IPS DF 4.7 (cell line): Measurements from ENCODE around the gene SCP2.

Experiments
- DNase-seq: peaks from one replicate; pipeline ENCODE4 v3.0.0-alpha.2; 2013; ENCODE audit warnings: low spot score; ENCODE audit errors: extremely low read depth

Gene SCP2

DNA sequence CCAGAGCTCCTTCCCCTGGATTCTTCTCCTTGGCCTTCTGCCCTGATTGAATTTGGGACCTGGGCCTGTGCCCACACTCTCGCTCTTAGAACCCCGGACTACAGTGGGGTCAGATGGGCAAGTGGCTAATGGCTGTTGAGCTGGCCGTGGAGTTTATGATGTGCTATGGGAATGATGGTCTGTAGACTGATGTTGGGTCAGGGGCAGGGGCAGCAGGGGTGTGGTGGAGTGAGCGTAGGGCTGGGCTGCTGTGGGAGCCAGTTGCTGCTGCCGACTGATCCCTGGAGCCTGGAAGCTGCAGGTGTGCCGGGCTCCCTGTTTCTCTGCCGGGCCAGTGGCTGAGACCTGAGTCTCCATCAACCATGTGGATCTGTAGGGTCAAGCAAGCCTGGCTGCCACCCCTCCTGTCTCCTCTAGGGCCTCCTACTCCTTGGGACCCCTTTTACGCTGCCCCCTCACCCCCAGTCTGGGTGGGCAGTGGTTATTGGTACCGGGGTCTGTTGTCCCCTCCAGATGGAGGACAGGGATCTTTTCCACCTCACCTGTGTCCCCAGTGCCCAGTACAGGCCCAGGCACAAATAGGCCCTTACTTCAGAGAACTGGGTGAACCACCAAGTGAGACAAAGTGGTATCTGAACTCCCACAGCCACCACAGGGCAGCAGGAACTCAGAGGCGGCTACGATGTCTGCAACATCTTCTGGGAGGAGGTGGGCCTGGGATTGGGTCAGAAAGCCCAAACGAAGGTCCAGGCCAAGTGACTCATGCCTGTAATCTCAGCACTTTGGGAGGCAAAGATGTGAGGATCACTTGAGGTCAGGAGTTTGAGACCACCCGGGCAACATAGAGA lies 140.0 kb downstream of the SCP2 start:
- no peak for DNase-seq

DNA sequence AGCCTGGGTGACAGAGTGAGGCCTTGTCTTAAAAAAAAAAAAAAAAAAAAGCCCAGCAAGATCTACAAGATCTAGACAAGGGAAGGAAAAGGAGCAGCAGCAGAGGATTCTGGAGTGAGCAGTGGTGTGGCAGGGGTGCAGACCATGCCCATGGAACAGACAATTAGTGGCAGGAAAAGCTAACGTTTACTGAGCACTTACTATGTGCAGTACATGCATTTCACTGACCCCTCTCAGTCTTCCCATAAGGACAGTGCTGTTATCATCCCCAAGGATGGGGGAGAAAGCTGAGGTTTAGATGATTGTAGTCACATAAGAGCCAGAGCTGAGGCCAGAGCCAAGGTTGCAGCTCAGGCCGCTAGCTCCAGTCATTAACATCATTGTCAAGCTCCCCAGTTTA lies 140.8 kb downstream of the SCP2 start:
- no peak for DNase-seq

DNA sequence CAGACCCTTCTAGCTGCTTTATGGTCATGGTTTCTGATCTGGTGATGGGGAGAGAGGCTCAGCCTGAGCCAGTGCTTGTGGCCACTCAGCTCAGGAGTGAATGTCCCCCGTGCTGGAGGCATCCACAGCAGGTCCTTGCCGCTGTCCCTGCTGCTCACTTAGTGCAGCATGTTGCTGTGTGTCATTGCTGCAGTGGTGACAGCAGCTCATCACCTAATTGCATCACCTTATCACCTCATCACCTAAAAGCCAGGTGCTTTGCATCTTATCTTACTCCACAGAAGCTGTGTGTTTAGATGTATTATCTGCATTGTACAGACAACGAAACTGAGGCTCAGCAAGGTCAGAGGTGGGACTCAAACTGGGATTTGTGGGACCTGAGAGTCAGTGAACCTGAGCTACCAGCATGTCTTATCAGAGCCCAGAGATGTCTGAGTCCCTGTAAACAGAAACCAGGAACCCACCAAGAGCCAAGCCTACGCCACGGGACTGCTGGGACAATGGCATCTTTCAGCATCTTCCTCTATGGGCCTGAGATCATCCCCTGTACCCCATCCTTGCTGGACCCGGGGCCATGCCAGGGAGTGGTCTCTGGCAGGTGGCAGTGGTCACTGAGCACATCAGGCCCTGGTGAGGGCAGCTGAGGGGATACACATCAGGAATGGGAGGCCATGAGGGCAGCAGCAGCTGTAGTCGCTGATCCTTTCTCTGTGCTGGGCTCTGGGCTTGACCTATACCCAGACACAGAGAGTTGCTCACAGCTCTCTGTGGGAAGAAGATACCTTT lies 141.4 kb downstream of the SCP2 start:
- DNase-seq = no peak

DNA sequence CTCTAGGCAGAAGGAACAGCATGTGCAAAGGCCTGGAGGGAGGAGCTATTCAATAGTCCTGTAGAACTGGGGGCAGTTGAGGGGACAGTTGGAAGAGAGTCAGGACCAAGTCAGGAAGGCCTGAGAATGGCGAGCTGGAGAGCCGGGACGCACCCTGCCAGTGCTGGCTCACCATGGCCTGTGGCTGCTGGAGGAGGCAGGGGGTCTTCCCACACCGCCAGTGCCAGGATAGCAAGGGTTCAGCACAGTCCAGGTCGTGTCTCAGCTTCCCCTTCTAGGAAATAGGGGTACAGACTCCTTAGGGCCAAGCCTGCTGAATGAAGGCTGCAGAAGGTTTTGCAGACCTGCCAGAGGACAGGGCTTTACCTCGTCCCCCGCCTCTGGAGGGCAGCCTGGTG lies 142.2 kb downstream of the SCP2 start:
- no peak for DNase-seq

DNA sequence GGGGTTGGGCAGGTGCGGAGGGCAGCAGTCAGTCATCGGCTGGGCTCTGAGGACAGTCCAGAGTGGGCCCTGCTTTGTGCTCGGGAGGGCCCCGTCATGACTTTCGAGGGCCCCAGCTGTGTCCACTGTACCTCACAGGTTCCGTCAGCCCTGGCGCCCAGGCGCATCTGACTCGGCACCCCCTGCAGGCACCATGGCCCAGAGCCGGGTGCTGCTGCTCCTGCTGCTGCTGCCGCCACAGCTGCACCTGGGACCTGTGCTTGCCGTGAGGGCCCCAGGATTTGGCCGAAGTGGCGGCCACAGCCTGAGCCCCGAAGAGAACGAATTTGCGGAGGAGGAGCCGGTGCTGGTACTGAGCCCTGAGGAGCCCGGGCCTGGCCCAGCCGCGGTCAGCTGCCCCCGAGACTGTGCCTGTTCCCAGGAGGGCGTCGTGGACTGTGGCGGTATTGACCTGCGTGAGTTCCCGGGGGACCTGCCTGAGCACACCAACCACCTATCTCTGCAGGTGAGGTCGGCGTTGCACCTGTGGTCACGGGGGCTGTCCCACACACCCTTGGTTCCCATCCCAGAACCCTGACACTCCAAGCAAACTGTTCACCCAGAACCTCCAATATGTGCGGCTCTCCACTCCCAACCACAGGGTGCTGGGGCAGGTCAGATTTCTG lies 142.7 kb downstream of the SCP2 start:
- DNase-seq = no peak

DNA sequence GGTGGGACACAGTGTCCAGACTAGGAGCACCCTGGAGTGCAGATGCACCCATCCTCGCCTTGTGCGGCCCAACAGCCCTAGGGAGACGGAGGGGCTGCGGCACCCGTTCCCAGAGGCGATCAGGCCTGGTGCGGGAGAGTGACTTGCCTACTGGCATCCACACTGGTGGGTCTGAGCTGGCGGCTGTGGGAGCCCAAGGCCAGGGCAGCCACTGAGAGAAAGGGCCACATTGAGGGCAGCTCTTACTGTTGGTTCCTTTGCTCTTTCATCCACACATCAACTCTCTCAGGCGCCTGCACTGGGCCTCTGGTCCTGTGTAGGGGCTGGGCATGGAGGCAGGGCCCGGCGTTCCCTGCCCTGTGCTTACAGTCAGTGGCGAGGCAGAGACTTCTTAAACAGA lies 143.5 kb downstream of the SCP2 start:
- DNase-seq = no peak

DNA sequence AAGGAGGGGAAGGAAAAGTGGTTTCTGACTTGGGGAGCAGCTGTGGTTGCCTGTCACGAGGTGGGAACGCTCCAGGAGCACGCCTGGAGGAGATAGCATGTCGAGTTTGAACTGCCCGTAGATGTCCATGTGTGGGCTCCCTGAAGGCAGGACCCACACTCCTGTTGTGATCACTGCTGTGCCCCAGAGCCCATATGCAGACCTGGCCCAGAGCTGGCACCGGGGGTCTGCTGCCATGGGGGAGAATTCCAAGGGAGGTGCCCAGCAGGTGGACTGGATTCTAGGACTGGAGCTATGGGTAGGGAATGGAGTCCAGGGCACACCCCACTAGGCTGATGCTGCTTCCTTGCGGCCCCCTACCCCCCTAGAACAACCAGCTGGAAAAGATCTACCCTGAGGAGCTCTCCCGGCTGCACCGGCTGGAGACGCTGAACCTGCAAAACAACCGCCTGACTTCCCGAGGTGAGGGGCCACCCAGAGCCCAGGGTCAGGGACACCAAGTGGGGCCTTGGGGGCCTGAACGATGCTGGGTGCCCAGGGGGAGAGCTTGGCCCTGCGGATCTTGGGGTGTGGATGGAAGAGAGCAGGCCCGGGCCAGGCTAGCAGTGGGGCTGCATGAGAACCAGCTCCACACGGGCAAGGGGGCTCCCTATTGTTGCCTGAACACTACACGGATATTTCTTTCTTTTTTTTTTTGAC lies 144.2 kb downstream of the SCP2 start:
- no peak for DNase-seq

DNA sequence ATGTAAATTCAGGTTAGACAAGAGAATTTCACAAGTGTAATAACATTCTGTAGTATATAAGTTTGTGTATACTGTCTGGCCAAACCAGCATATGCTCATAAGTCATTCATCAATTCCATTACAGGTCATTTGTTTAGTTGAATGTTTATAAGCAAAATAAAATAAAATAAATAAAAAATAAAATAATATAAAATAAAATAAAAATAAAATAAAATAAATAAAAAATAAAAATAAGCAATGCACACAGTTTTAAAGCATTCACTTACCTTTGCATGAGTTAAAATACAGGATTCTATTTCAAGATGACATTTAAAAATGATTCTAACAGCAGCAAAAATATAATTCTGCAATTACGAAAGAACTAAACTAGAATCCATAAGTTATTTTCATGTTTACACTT lies 144.8 kb downstream of the SCP2 start:
- no peak for DNase-seq

DNA sequence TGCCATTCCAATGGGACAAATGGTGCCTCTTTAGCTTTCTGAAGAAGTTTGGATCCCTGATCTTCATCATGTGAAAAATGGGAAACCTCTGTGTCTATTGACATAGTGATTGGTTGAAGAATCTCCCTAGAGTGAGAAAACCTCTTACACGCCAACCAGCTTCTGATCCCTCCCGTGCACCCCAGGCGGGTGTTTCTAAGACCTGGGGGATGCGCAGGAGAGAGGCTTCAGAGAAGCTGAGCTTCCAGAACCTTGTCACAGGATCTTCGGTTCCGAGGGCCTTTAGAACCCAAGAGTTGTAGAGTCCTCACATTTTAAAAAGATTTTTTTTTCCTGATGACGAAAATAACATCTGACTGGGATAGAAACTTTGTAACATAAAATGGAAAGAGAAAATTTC lies 146.2 kb downstream of the SCP2 start:
- DNase-seq = no peak

DNA sequence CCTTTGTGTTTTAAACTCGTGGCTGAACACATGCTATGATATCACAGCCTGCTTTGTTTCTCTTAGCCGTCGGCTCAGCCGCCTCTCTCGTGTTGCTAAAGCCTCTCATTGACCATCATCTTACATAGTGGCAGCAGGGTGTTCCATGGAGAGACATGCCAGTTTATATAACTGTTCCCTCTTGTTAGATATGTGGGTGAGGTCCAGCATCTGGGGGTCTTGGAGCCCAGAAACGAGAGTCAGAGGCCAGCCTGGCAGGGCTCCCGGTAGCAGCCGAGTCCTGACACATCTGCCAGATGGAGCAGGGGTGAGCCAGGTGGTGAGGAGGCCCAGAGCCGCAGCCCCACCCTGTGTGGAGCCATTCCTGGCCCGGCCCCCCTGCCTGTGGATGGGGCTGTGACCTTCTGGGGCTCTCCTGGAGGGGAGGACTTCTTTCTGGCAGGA lies 146.8 kb downstream of the SCP2 start:
- DNase-seq = no peak

DNA sequence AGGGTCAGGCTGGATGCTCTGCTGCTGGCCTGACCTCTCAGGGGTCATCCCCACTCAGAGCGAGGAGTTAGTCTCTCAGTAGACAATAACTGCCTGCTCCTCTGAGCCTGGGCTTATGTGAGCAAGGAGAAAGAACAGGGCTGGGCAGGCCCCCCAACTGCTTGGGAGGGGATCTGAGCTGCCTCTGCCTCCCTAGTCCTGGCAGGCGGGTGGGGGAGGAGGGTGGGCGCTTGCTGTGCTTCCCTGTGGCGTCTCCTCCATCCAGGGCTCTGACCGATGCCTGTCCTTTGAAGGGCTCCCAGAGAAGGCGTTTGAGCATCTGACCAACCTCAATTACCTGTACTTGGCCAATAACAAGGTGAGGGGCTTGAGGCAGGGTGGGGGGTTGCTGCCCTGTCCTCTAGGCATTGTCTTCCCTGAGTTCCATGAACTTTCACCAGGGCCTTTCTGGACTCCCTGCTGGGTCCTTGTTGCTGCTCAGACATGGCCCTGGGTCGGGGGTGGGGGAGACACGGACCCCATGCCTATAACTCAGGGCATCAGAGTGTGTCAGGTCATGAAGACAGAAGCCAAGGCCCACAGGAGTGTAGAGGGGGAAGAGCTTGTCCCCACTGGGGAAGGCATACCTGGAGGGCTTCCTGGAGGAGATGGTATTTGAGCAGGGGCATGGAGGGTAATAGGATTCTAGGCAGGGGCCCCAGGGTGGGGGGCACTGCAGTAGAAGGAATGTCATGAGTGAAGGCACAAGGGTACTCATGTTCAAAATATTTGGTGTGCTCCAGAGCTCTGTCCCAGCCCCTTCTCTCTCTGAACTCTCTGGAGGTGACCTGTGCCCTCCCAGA lies 147.5 kb downstream of the SCP2 start:
- no peak for DNase-seq

DNA sequence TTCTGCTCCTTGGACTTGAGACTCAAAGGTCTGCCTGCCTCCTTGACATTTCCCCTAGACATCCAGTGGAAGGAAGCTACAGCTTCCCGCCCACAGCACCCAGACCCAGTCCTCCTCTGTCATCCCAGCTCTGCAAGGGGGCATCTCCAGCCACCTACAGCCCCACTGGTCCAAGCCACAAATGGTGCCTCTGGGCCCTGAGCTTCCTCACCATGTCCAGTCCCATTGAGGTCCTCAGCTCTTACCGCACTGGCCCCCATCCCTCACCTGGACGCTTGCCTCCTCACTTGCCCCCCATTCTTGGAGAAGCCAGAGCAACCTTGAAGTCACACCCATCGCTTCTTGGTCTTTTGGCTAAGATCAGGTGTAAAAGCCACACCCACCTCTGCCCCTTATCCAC lies 148.1 kb downstream of the SCP2 start:
- no peak for DNase-seq

DNA sequence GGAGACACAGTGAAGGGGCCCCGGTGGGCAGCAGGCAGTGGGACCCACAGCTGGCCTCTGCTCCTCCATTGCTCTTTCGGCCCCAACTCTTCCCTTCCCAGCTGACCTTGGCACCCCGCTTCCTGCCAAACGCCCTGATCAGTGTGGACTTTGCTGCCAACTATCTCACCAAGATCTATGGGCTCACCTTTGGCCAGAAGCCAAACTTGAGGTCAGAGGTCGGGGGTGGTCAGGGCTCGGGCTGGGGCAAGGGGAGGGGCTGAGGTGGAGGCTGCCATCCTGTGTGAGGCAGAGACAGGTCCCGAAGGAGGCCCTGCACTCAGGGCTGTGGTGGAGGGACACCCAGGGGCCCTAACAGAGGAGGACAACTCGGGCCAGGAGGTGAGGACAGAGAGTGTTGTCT lies 148.7 kb downstream of the SCP2 start:
- no peak for DNase-seq

DNA sequence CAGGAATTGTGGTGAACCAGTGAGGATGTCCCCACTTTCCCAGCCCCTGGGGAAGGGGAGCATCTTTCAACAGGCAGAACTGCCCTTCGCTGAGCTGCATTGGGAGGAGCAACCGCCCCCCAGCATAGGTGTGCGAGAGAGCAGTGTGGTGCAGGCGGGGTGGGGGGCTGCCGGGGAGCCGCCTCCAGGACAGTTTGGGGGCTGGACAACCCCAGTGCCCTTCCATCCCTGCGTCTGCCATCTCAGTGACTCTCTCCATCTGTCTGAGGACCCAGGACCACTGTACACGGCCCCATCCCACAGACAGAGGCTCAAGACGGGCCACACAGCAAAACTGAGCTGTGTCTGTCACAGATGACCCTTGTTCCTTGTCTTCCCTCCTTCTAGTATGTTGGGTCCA lies 149.1 kb downstream of the SCP2 start:
- DNase-seq = no peak

DNA sequence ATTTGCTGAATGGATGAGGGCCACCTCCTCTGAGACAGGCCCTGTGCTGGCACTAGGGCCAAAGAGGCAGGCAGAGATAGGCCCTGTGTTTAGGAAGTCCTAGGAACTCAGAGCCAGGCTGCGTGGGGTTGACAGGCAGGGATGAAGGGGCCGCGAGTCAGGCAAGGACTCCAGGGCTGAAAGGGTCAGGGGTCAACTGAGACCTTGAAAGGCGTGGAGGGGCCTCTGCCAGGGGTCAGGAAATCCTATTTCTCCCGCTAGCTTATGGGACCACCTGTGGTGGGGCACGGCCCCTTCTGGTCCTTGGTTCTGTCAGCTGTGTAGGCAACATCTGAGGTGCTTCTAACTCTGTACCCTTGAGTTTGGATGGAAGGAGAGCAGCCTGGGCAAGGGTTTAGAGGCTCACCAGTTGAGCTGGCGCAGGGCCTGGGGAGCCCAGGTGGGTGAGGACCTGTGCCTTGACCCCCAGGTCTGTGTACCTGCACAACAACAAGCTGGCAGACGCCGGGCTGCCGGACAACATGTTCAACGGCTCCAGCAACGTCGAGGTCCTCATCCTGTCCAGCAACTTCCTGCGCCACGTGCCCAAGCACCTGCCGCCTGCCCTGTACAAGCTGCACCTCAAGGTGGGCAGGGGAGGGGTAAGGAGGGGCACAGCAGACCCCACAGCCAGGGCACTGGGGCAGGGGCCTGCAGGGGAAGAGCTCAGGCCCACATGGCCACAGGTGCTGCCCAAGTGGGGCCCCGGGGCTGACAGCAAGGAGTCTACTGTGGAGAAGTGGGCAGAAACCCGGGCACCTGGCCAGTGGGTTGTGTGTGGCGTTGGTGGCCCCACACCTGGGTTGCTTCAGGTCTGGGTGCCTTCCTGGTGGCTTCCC lies 149.9 kb downstream of the SCP2 start:
- DNase-seq = no peak

DNA sequence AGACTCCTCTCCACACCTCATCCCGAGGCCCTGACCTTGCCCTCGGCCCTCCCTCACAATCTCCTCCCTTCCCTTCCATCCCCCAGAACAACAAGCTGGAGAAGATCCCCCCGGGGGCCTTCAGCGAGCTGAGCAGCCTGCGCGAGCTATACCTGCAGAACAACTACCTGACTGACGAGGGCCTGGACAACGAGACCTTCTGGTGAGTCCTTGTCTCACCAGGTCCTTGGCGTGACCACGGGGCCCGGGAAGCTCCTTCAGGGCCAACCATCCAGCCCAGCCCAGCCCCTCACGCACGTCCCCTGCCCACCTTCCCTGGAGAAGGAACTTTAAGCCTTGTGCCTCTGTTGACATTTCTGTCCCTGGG lies 150.5 kb downstream of the SCP2 start:
- no peak for DNase-seq

DNA sequence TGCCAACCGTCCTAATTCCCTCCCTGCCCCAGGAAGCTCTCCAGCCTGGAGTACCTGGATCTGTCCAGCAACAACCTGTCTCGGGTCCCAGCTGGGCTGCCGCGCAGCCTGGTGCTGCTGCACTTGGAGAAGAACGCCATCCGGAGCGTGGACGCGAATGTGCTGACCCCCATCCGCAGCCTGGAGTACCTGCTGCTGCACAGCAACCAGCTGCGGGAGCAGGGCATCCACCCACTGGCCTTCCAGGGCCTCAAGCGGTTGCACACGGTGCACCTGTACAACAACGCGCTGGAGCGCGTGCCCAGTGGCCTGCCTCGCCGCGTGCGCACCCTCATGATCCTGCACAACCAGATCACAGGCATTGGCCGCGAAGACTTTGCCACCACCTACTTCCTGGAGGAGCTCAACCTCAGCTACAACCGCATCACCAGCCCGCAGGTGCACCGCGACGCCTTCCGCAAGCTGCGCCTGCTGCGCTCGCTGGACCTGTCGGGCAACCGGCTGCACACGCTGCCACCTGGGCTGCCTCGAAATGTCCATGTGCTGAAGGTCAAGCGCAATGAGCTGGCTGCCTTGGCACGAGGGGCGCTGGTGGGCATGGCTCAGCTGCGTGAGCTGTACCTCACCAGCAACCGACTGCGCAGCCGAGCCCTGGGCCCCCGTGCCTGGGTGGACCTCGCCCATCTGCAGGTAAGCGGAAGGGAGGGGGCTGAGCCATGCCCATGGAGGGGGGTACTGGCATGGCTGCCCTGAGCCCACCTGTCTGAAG lies 151.4 kb downstream of the SCP2 start:
- no peak for DNase-seq

DNA sequence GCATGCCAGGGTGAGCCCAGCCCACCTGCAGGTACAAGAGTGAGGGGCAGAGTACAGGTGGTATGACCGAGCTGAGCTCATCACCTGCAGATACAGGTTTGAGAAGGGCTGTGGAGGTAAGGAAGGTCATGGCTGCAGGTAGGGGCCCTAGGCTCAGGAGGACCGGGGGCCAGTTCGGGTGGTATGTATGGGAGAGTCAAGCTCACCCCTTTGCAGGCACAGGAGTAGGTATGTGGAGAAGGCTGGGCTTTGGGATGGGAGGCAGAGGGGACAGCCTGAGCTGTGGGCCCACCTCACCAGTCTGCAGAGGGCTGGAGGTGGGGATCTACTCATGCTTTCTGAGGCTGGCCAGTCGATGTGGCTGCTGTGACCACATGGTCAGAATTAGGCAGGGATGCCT lies 152.2 kb downstream of the SCP2 start:
- DNase-seq = no peak

DNA sequence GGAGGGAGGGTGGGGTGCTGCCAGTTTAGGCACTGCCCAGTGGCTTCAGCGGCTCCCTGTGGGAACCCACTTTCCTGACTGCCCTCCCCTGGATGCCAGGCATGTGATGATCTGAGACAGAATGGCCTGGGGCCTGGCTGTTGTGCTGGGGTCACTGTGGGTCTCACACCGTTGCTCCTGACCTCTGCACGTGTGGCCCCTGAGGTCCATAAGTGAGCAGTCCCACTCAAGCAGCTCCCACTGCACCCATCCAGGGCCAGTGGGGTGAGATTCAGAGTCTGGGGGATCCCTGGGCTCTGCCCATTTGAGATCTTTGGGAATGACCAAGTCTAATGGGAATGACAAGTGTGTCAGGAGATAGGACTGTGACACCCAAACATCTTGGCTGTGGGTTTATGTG lies 153.0 kb downstream of the SCP2 start:
- no peak for DNase-seq
